ENCODE measurements around the gene ACTR3C.

ACTR3C gene

GRCh38 chr7:150341263-150342120, 18.1 kb upstream of the ACTR3C start, which contains the start of gene RARRES2:
Gene RARRES2 (minus strand): TSS chr7:150341629. CDS start chr7:150340609, 1,020 bp downstream.
- Histone ChIP-seq H3K9me3 (ENCODE audit: control insufficient read depth, low read length) (peaks cover 32% of the 10 kb centered on the region), H3K18ac (ENCODE audit: low read depth in 1 of 2, low read length in 2 of 2) (peak within 1 kb of the TSS; percentile 40 to 83), H2BK12ac (ENCODE audit: low read length in 2 of 2) (no peak within 1 kb of the TSS), H2AFZ (ENCODE audit: low read depth, low read length) (no peak within 1 kb of the TSS), H3K27me3 (ENCODE audit: control insufficient read depth in 1 of 2, insufficient read depth in 1 of 2, low read length in 2 of 2) (peaks cover 58 to 77% of the 10 kb centered on the region in 2 experiments), H4K8ac (ENCODE audit: low read length) (no peak within 1 kb of the TSS), H3K23ac (ENCODE audit: low read length in 2 of 2) (peak within 1 kb of the TSS in 1 of 2 experiments; percentile 17), H3K4me1 (ENCODE audit: control insufficient read depth, insufficient read depth, low read depth, low read length) (peaks cover 22% of the 10 kb centered on the region), H3K27ac (ENCODE audit: low read length, poor library complexity, severe bottlenecking) (no peak within 1 kb of the TSS), H4K91ac (ENCODE audit: low read length) (no peak within 1 kb of the TSS), H2BK15ac (ENCODE audit: low read depth, poor library complexity, severe bottlenecking) (peak within 1 kb of the TSS; percentile 65), H3K9ac (ENCODE audit: low read length) (no peak within 1 kb of the TSS), H3K36me3 (ENCODE audit: control insufficient read depth in 1 of 2, insufficient read depth in 2 of 2, low read depth in 1 of 2, low read length in 2 of 2) (no peaks in the 10 kb centered on the region), H3K79me1 (replicated peaks; ENCODE audit: low read length, poor library complexity, severe bottlenecking) (no peaks in the 10 kb centered on the region), H3K4me3 (ENCODE audit: insufficient read depth in 1 of 2, low read depth in 1 of 2, low read length in 2 of 2) (no peak within 1 kb of the TSS), H3K4ac (ENCODE audit: low read depth in 1 of 2, low read length in 2 of 2) (peak within 1 kb of the TSS in 1 of 2 experiments; percentile 35), H2BK5ac (ENCODE audit: low read depth, low read length, poor library complexity, severe bottlenecking) (no peak within 1 kb of the TSS), H2AK5ac (ENCODE audit: low read length, severe bottlenecking) (no peak within 1 kb of the TSS), H3K4me2 (ENCODE audit: low read length, poor library complexity, severe bottlenecking) (peak within 1 kb of the TSS; percentile 3), H3K14ac (ENCODE audit: low read length in 2 of 2) (peak within 1 kb of the TSS in 1 of 2 experiments; percentile 31), H2BK120ac (ENCODE audit: low read depth, low read length) (no peak within 1 kb of the TSS)
- DNase-seq, result peak; percentile 39
- WGBS, result 3% methylated on average over 44 of the region's 49 CpGs

DNA sequence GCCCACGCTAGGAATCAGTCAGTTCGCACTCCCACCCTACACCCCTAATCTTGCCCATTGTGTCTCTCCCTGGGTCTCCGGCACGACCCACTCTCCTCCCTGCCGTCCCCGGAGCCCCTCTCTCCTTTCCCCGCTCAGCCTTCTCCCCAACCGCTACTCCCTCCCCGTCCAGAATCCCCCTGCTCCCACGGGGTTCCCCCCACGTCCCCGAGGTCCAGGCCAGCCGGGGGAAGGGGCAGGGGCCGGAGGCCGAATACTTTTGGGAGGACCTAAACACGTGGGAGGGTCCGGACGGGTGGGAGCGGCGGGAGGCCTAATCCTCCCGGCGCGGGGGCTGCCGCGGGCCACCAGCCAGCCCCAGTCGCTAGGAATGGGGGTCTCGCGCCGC, 17.5 kb upstream of the ACTR3C start:
- Histone ChIP-seq H2BK12ac (ENCODE audit: low read length in 2 of 2) (no peak overlapping the region), H3K4me2 (ENCODE audit: low read length, poor library complexity, severe bottlenecking) (no peak overlapping the region), H3K9ac (ENCODE audit: low read length) (no peak overlapping the region), H3K4ac (ENCODE audit: low read depth in 1 of 2, low read length in 2 of 2) (peak overlapping the region in 1 of 2 experiments; percentile 35), H3K18ac (ENCODE audit: low read depth in 1 of 2, low read length in 2 of 2) (peak overlapping the region in 1 of 2 experiments; percentile 83), H3K4me3 (ENCODE audit: insufficient read depth in 1 of 2, low read depth in 1 of 2, low read length in 2 of 2) (no peak overlapping the region), H3K79me1 (replicated peaks; ENCODE audit: low read length, poor library complexity, severe bottlenecking) (no peaks in the 10 kb centered on the region), H2BK15ac (ENCODE audit: low read depth, poor library complexity, severe bottlenecking) (no peak overlapping the region), H3K14ac (ENCODE audit: low read length in 2 of 2) (peak overlapping the region in 1 of 2 experiments; percentile 31), H4K91ac (ENCODE audit: low read length) (no peak overlapping the region), H3K4me1 (ENCODE audit: control insufficient read depth, insufficient read depth, low read depth, low read length) (peaks cover 22% of the 10 kb centered on the region), H2BK120ac (ENCODE audit: low read depth, low read length) (no peak overlapping the region), H3K27ac (ENCODE audit: low read length, poor library complexity, severe bottlenecking) (no peak overlapping the region), H2AFZ (ENCODE audit: low read depth, low read length) (no peak overlapping the region), H2AK5ac (ENCODE audit: low read length, severe bottlenecking) (no peak overlapping the region), H3K23ac (ENCODE audit: low read length in 2 of 2) (peak overlapping the region in 1 of 2 experiments; percentile 17), H2BK5ac (ENCODE audit: low read depth, low read length, poor library complexity, severe bottlenecking) (no peak overlapping the region), H3K36me3 (ENCODE audit: control insufficient read depth in 1 of 2, insufficient read depth in 2 of 2, low read depth in 1 of 2, low read length in 2 of 2) (no peaks in the 10 kb centered on the region), H3K27me3 (ENCODE audit: control insufficient read depth in 1 of 2, insufficient read depth in 1 of 2, low read length in 2 of 2) (peaks cover 51 to 73% of the 10 kb centered on the region in 2 experiments), H4K8ac (ENCODE audit: low read length) (no peak overlapping the region), H3K9me3 (ENCODE audit: control insufficient read depth, low read length) (peaks cover 32% of the 10 kb centered on the region)
- no peak for DNase-seq
- 5% methylated on average over 29 of the region's 29 CpGs for WGBS

DNA sequence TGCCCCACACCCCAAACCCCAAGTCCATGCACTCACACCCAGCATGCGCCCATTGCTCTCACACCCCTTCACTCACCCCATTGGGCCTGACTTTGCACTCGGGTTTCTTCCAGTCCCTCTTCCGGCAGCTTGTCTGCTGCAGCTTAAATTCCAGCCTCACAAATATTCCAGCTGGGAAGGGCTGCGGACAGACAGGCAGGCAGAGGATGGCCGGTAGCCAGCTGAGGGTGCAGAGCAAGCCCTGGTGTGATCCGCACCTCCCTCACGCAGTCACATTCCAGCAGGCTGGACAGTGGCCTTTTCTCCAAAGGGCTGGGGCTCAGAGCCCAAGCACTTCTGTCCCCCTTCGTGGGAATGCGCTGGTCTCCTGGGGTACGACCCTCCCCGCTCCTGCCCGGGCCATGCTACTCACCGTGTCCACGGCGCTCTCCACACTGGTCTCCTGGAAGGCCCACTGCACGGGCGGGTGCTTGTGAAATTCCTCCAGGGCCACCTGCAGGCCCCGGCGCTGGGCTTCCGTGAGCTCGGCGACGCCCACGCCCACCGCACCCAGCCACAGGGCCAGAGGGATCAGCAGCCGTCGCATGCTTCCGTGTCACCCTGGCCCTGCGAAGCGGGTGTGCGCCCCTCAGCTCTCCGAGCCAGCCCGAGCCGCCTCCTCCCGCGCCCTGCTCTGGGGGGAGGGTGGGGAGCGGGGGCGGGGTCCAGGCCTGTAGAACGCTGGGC, 16.8 kb upstream of the ACTR3C start:
- Histone ChIP-seq H2AK5ac (ENCODE audit: low read length, severe bottlenecking) (no peak overlapping the region), H2AFZ (ENCODE audit: low read depth, low read length) (no peak overlapping the region), H3K9me3 (ENCODE audit: control insufficient read depth, low read length) (peaks cover 32% of the 10 kb centered on the region), H3K4me3 (ENCODE audit: insufficient read depth in 1 of 2, low read depth in 1 of 2, low read length in 2 of 2) (no peak overlapping the region), H3K18ac (ENCODE audit: low read depth in 1 of 2, low read length in 2 of 2) (no peak overlapping the region), H3K27ac (ENCODE audit: low read length, poor library complexity, severe bottlenecking) (no peak overlapping the region), H3K14ac (ENCODE audit: low read length in 2 of 2) (no peak overlapping the region), H2BK120ac (ENCODE audit: low read depth, low read length) (no peak overlapping the region), H4K91ac (ENCODE audit: low read length) (no peak overlapping the region), H3K9ac (ENCODE audit: low read length) (no peak overlapping the region), H3K4me1 (ENCODE audit: control insufficient read depth, insufficient read depth, low read depth, low read length) (peaks cover 22% of the 10 kb centered on the region), H3K4me2 (ENCODE audit: low read length, poor library complexity, severe bottlenecking) (peak overlapping the region; percentile 3), H3K23ac (ENCODE audit: low read length in 2 of 2) (peak overlapping the region in 1 of 2 experiments; percentile 23), H3K4ac (ENCODE audit: low read depth in 1 of 2, low read length in 2 of 2) (no peak overlapping the region), H3K27me3 (ENCODE audit: control insufficient read depth in 1 of 2, insufficient read depth in 1 of 2, low read length in 2 of 2) (peaks cover 51 to 69% of the 10 kb centered on the region in 2 experiments), H3K79me1 (replicated peaks; ENCODE audit: low read length, poor library complexity, severe bottlenecking) (no peaks in the 10 kb centered on the region), H3K36me3 (ENCODE audit: control insufficient read depth in 1 of 2, insufficient read depth in 2 of 2, low read depth in 1 of 2, low read length in 2 of 2) (no peaks in the 10 kb centered on the region), H2BK12ac (ENCODE audit: low read length in 2 of 2) (no peak overlapping the region), H2BK5ac (ENCODE audit: low read depth, low read length, poor library complexity, severe bottlenecking) (no peak overlapping the region), H4K8ac (ENCODE audit: low read length) (no peak overlapping the region), H2BK15ac (ENCODE audit: low read depth, poor library complexity, severe bottlenecking) (no peak overlapping the region)
- 24% methylated on average over 27 of the region's 39 CpGs for WGBS
- peak; percentile 50 for DNase-seq

DNA sequence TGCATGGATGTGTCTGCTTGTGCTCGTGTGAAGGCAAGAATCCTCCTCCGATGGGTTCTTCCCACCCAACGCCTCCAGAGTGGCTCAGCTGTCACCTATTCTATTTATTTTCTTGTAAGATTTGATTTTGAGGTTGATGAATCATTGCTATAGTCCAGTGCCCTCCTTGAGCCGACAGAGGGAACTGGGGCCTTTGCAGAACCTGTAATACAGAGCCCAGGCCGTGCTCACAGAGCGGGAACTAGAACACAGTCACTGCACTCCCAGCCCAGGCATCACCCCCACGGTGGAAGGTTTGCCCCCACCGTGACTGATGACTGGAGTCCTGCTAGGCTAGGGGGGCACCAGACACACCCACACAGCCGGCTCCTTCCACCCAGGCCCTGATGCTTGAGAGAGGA, 16.1 kb upstream of the ACTR3C start:
- WGBS, result 82% methylated on average over 6 of the region's 9 CpGs
- peak overlapping the region in 1 of 2 experiments; percentile 15 for H2BK12ac ChIP-seq (ENCODE audit: low read length in 2 of 2)
- no peak overlapping the region for H4K8ac ChIP-seq (ENCODE audit: low read length)
- H2AFZ ChIP-seq (ENCODE audit: low read depth, low read length), result no peak overlapping the region
- H3K9me3 ChIP-seq (ENCODE audit: control insufficient read depth, low read length), result peaks cover 26% of the 10 kb centered on the region
- no peak overlapping the region for H3K23ac ChIP-seq (ENCODE audit: low read length in 2 of 2)
- no peak overlapping the region for H2AK5ac ChIP-seq (ENCODE audit: low read length, severe bottlenecking)
- H3K4me3 ChIP-seq (ENCODE audit: insufficient read depth in 1 of 2, low read depth in 1 of 2, low read length in 2 of 2), result no peak overlapping the region
- no peak overlapping the region for H2BK15ac ChIP-seq (ENCODE audit: low read depth, poor library complexity, severe bottlenecking)
- no peak overlapping the region for H4K91ac ChIP-seq (ENCODE audit: low read length)
- H2BK120ac ChIP-seq (ENCODE audit: low read depth, low read length), result no peak overlapping the region
- peaks cover 22% of the 10 kb centered on the region for H3K4me1 ChIP-seq (ENCODE audit: control insufficient read depth, insufficient read depth, low read depth, low read length)
- H3K27ac ChIP-seq (ENCODE audit: low read length, poor library complexity, severe bottlenecking), result no peak overlapping the region
- DNase-seq, result no peak
- no peak overlapping the region for H2BK5ac ChIP-seq (ENCODE audit: low read depth, low read length, poor library complexity, severe bottlenecking)
- H3K27me3 ChIP-seq (ENCODE audit: control insufficient read depth in 1 of 2, insufficient read depth in 1 of 2, low read length in 2 of 2), result peaks cover 51 to 69% of the 10 kb centered on the region in 2 experiments
- no peak overlapping the region for H3K14ac ChIP-seq (ENCODE audit: low read length in 2 of 2)
- no peak overlapping the region for H3K18ac ChIP-seq (ENCODE audit: low read depth in 1 of 2, low read length in 2 of 2)
- no peaks in the 10 kb centered on the region for H3K79me1 ChIP-seq (replicated peaks; ENCODE audit: low read length, poor library complexity, severe bottlenecking)
- no peak overlapping the region for H3K4ac ChIP-seq (ENCODE audit: low read depth in 1 of 2, low read length in 2 of 2)
- H3K9ac ChIP-seq (ENCODE audit: low read length), result no peak overlapping the region
- no peaks in the 10 kb centered on the region for H3K36me3 ChIP-seq (ENCODE audit: control insufficient read depth in 1 of 2, insufficient read depth in 2 of 2, low read depth in 1 of 2, low read length in 2 of 2)
- H3K4me2 ChIP-seq (ENCODE audit: low read length, poor library complexity, severe bottlenecking), result no peak overlapping the region
